CD4-positive, alpha-beta T cell (primary cell): ENCODE data around the gene SLCO4A1. TPM values are rescaled to one million over a fixed set of nuclear protein-coding genes. Genes with fewer than 3 reads are reported as not detected.

ENCODE experiments used
- ATAC-seq: fragments of 200-7000 bp; cut with Tn5 transposase; one replicate; pipeline ENCODE4 v1.10.0; 2022; ENCODE audit warnings: mild to moderate bottlenecking; ENCODE audit not compliant: poor library complexity
- CTCF ChIA-PET: fragments of 350-600 bp; sonication (Branson Sonifier 250); formaldehyde crosslinking; loops from one replicate; lab custom pipeline; 2021; ENCODE audit warnings: antibody characterized with exemption, inconsistent platforms; lab: Charles Lee
- POLR2A ChIA-PET: fragments of 350-600 bp; sonication (Branson Sonifier 250); formaldehyde crosslinking; loops from one replicate; lab custom pipeline; 2021; ENCODE audit warnings: antibody characterized with exemption, inconsistent platforms; lab: Charles Lee
- DNase-seq, 14 experiments: peaks; one replicate each; pipeline ENCODE4 v3.0.0-alpha.2; 2013 to 2020; ENCODE audit warnings: mixed read lengths in 2 of 14
- H3K27ac ChIP-seq, 2 donors: one replicate each; pipeline versions ENCODE4 v1.5.1 to v1.7.0; 2013; ENCODE audit warnings: low read length in 2 of 2, low read depth in 1 of 2, mild to moderate bottlenecking in 1 of 2
- H3K27me3 ChIP-seq, 2 experiments: 1 replicate in 1 of 2; 2 replicates in 1 of 2; pipeline versions ENCODE4 v1.6.1 to v1.7.0; 2013; ENCODE audit warnings: low read length in 2 of 2, control low read depth in 1 of 2, mild to moderate bottlenecking in 1 of 2, moderate library complexity in 1 of 2; ENCODE audit not compliant: insufficient read depth in 2 of 2, control insufficient read depth in 1 of 2
- H3K36me3 ChIP-seq: one replicate; pipeline ENCODE4 v1.6.1; 2013; ENCODE audit warnings: low read length, control low read depth; ENCODE audit not compliant: insufficient read depth
- H3K4me1 ChIP-seq: one replicate; pipeline ENCODE4 v1.6.1; 2013; ENCODE audit warnings: low read length, control low read depth; ENCODE audit not compliant: insufficient read depth
- H3K4me3 ChIP-seq: one replicate; pipeline ENCODE4 v1.5.1; 2013; ENCODE audit warnings: mild to moderate bottlenecking, low read length, moderate library complexity
- H3K9me3 ChIP-seq, 2 experiments: 1 replicate in 1 of 2; 2 replicates in 1 of 2; pipeline versions ENCODE4 v1.6.1 to v1.7.0; 2013; ENCODE audit warnings: low read length in 2 of 2, mild to moderate bottlenecking in 2 of 2, control low read depth in 1 of 2, moderate library complexity in 1 of 2; ENCODE audit not compliant: control insufficient read depth in 1 of 2, insufficient read depth in 1 of 2
- H3K27ac Mint-ChIP-seq: one replicate; pipeline ENCODE4 v1.8.0; 2020; ENCODE audit warnings: mixed read lengths
- H3K27me3 Mint-ChIP-seq: one replicate; pipeline ENCODE4 v1.8.0; 2021; ENCODE audit warnings: mixed read lengths
- H3K36me3 Mint-ChIP-seq: one replicate; pipeline ENCODE4 v1.8.0; 2021; ENCODE audit warnings: low read depth, mixed read lengths
- H3K4me1 Mint-ChIP-seq: one replicate; pipeline ENCODE4 v1.8.0; 2021; ENCODE audit warnings: low read depth, mixed read lengths
- H3K4me3 Mint-ChIP-seq: one replicate; pipeline ENCODE4 v1.8.0; 2020; ENCODE audit warnings: mild to moderate bottlenecking, mixed read lengths
- H3K9me3 Mint-ChIP-seq: one replicate; pipeline ENCODE4 v1.8.0; 2020; ENCODE audit warnings: mixed read lengths
- CTCF ChIP-seq: fragments of 200-600 bp; IDR thresholded peaks from one replicate; pipeline ENCODE4 v1.8.0; 2022; ENCODE audit warnings: antibody characterized with exemption, mild to moderate bottlenecking
- intact Hi-C, 2 experiments: fragments of 100-400 bp; cut with DNase I in 1 of 2; cut with micrococcal nuclease in 1 of 2; formaldehyde crosslinking; loops; one replicate each; pipeline versions ENCODE4 v1.15.1 to v1.9.0; 2023 to 2025; cut with DNase I, micrococcal nuclease
- total RNA-seq, 174 experiments: library from RNA in 2 of 174; stranded (reverse) in 2 of 174; gene quantifications; one replicate each; pipeline ENCODE4 v1.2.3 and lab custom pipeline; 2021 to 2026

SLCO4A1 gene
- total RNA-seq, 2 experiments from 2014 or later: 2.3 to 2.5 TPM

- H3K4me1 Mint-ChIP-seq: no peaks in the 10 kb centered on the region
- no peak for DNase-seq
Observed at GRCh38 chr20:62637110-62637509, 5.2 kb upstream of the SLCO4A1 start.

GRCh38 chr20:62637521-62638054 lies 4.7 kb upstream of the SLCO4A1 start:
- Histone ChIP-seq H3K36me3 (no peaks in the 10 kb centered on the region), H3K4me1 (peaks cover 19% of the 10 kb centered on the region), H3K27ac (no peak overlapping the region), H3K9me3 (no peaks in the 10 kb centered on the region), H3K4me3 (no peak overlapping the region), H3K27me3 (peaks cover 0 to 4% of the 10 kb centered on the region in 2 experiments)
- peaks cover 16% of the 10 kb centered on the region for H3K27me3 Mint-ChIP-seq
- DNase-seq: no peak
- no peaks in the 10 kb centered on the region for H3K36me3 Mint-ChIP-seq
- no peaks in the 10 kb centered on the region for H3K4me1 Mint-ChIP-seq
- H3K27ac Mint-ChIP-seq: no peak overlapping the region
- POLR2A ChIA-PET: no interaction called here
- CTCF ChIA-PET: interaction anchor here (1.3 kb wide), 1 partner anchor 154 kb away, joined by 3 read pairs; no protein-coding TSS in a partner anchor
- no peak for ATAC-seq
- no peak for TF ChIP-seq CTCF
- intact Hi-C loops: no loop called here
- H3K4me3 Mint-ChIP-seq: no peak overlapping the region
- no peaks in the 10 kb centered on the region for H3K9me3 Mint-ChIP-seq

More at GRCh38 chr20:62637110-62637509, 5.2 kb upstream of the SLCO4A1 start:
- intact Hi-C loops: no loop called here
- Histone ChIP-seq H3K4me3 (no peak overlapping the region), H3K36me3 (no peaks in the 10 kb centered on the region), H3K27ac (no peak overlapping the region), H3K9me3 (no peaks in the 10 kb centered on the region), H3K4me1 (peaks cover 19% of the 10 kb centered on the region), H3K27me3 (peaks cover 0 to 6% of the 10 kb centered on the region in 2 experiments)
- TF ChIP-seq CTCF: no peak
- Mint-ChIP-seq H3K36me3 (no peaks in the 10 kb centered on the region), H3K27ac (no peak overlapping the region), H3K9me3 (no peaks in the 10 kb centered on the region), H3K4me3 (no peak overlapping the region), H3K27me3 (peaks cover 21% of the 10 kb centered on the region)
- ChIA-PET POLR2A (interaction anchor here (1.0 kb wide), 1 partner anchor 157 kb away, joined by 4 read pairs; no protein-coding TSS in a partner anchor), CTCF (interaction anchor here (1.3 kb wide), 1 partner anchor 154 kb away, joined by 3 read pairs; no protein-coding TSS in a partner anchor)
- ATAC-seq: no peak

GRCh38 chr20:62638055-62638570 lies 4.2 kb upstream of the SLCO4A1 start:
- H3K9me3 Mint-ChIP-seq: no peaks in the 10 kb centered on the region
- no peak for TF ChIP-seq CTCF
- H3K4me3 Mint-ChIP-seq: peak overlapping the region; percentile 20
- ATAC-seq (no peak), DNase-seq (no peak)
- Histone ChIP-seq H3K27ac (no peak overlapping the region), H3K4me1 (peaks cover 24% of the 10 kb centered on the region), H3K9me3 (no peaks in the 10 kb centered on the region), H3K36me3 (no peaks in the 10 kb centered on the region), H3K4me3 (no peak overlapping the region), H3K27me3 (peaks cover 0 to 4% of the 10 kb centered on the region in 2 experiments)
- no peaks in the 10 kb centered on the region for H3K36me3 Mint-ChIP-seq
- H3K4me1 Mint-ChIP-seq: no peaks in the 10 kb centered on the region
- intact Hi-C loops: no loop called here
- ChIA-PET CTCF (no interaction called here), POLR2A (no interaction called here)
- H3K27me3 Mint-ChIP-seq: peaks cover 11% of the 10 kb centered on the region
- H3K27ac Mint-ChIP-seq: no peak overlapping the region
